GM19023 (cell line): ENCODE results near the gene TFIP11.
"Not testable (repeated sequence)": the region's sequence is repeated elsewhere in the genome, so short reads cannot be mapped to it uniquely, and the experiment has no call there.

Source experiments
- ATAC-seq: cut with Tn5 transposase; IDR thresholded peaks from one replicate; pipeline ENCODE4 v1.9.1; 2021; ENCODE audit warnings: mild to moderate bottlenecking, moderate library complexity; ENCODE audit not compliant: unreplicated experiment

TFIP11 gene

GRCh38 chr22:26541167-26541819 is 29.0 kb upstream of the TFIP11 start:
- ATAC-seq = no peak

GRCh38 chr22:26540119-26540518 is 27.8 kb upstream of the TFIP11 start:
- ATAC-seq = no peak

GRCh38 chr22:26536762-26537134 is 24.5 kb upstream of the TFIP11 start:
- ATAC-seq = no peak

GRCh38 chr22:26536056-26536761 is 23.9 kb upstream of the TFIP11 start:
- no peak for ATAC-seq

GRCh38 chr22:26535603-26535908 is 23.3 kb upstream of the TFIP11 start:
- no peak for ATAC-seq

- no peak for ATAC-seq
Observed at GRCh38 chr22:26534874-26535602, 22.8 kb upstream of the TFIP11 start.

GRCh38 chr22:26534171-26534855 is 22.0 kb upstream of the TFIP11 start:
- no peak for ATAC-seq

GRCh38 chr22:26529345-26529744 is 17.1 kb upstream of the TFIP11 start:
- no peak for ATAC-seq

GRCh38 chr22:26528518-26528917 is 16.2 kb upstream of the TFIP11 start:
- ATAC-seq = not testable (repeated sequence)

GRCh38 chr22:26527574-26528465 is 15.5 kb upstream of the TFIP11 start:
- ATAC-seq = no peak

- ATAC-seq = no peak
Observed at GRCh38 chr22:26527167-26527566, 14.9 kb upstream of the TFIP11 start.

- ATAC-seq = no peak
Observed at GRCh38 chr22:26525946-26526564, 13.8 kb upstream of the TFIP11 start.

GRCh38 chr22:26524870-26525269 is 12.6 kb upstream of the TFIP11 start:
- ATAC-seq = no peak

- no peak for ATAC-seq
Observed at GRCh38 chr22:26522592-26522991, 10.3 kb upstream of the TFIP11 start.

- no peak for ATAC-seq
Observed at GRCh38 chr22:26522012-26522411, 9.7 kb upstream of the TFIP11 start.

GRCh38 chr22:26517429-26517828 is 5.2 kb upstream of the TFIP11 start:
- no peak for ATAC-seq

- no peak for ATAC-seq
Observed at GRCh38 chr22:26516503-26516902, 4.2 kb upstream of the TFIP11 start.

- no peak for ATAC-seq
Observed at GRCh38 chr22:26515931-26516330, 3.7 kb upstream of the TFIP11 start.

GRCh38 chr22:26514419-26515161 is 2.3 kb upstream of the TFIP11 start:
- ATAC-seq = no peak
